Vagina (tissue), 2 donors: ENCODE results near the gene MYH9.
"Not testable (repeated sequence)": the region's sequence is repeated elsewhere in the genome, so short reads cannot be mapped to it uniquely, and the experiment has no call there.

Experiments
- POLR2A ChIP-seq, 2 donors: fragments of 450-650 bp; IDR thresholded peaks; one replicate each; pipeline ENCODE4 v1.6.1; 2017; ENCODE audit warnings: antibody characterized with exemption in 2 of 2, mild to moderate bottlenecking in 2 of 2, moderate library complexity in 2 of 2
- POLR2AphosphoS5 ChIP-seq, 2 donors: sonication (generic); formaldehyde crosslinking; IDR thresholded peaks; one replicate each; pipeline ENCODE4 v1.9.0; 2017; ENCODE audit warnings: antibody characterized with exemption in 2 of 2, mild to moderate bottlenecking in 2 of 2, low read depth in 1 of 2; ENCODE audit not compliant: insufficient read depth in 1 of 2
- TF ChIP-seq, protein P1 (sequence below), 3 experiments: fragments of 450-650 bp in 2 of 3; fragments of 200-600 bp in 1 of 3; sonication (generic) in 1 of 3; IDR thresholded peaks; one replicate each; pipeline ENCODE4 v1.5.1; 2017 to 2019; ENCODE audit warnings: antibody characterized with exemption in 3 of 3, mild to moderate bottlenecking in 2 of 3, moderate library complexity in 2 of 3

DNA sequence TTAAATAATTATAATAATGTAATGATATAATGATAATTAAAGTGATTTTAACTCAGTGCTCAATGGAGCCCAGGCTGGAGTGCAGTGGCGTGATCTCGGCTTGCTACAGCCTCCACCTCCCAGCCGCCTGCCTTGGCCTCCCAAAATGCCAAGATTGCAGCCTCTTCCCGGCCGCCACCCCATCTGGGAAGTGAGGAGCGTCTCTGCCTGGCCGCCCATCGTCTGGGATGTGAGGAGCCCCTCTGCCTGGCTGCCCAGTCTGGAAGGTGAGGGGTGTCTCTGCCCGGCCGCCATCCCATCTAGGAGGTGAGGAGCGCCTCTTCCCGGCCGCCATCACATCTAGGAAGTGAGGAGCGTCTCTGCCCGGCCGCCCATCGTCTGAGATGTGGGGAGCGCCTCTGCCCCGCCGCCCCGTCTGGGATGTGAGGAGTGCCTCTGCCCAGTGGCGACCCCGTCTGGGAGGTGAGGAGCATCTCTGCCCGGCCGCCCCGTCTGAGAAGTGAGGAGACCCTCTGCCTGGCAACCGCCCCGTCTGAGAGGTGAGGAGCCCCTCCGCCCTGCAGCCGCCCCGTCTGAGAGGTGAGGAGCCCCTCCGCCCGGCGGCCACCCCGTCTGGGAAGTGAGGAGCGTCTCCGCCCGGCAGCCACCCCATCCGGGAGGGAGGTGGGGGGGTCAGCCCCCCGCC, 97.2 kb downstream of the MYH9 start:
- TF ChIP-seq POLR2A (IDR thresholded peaks at IDR 0.05); POLR2AphosphoS5 (IDR thresholded peaks at IDR 0.05; ENCODE audit: insufficient read depth in 1 of 2, low read depth in 1 of 2): not testable (repeated sequence)
- TF ChIP-seq, protein P1, sequence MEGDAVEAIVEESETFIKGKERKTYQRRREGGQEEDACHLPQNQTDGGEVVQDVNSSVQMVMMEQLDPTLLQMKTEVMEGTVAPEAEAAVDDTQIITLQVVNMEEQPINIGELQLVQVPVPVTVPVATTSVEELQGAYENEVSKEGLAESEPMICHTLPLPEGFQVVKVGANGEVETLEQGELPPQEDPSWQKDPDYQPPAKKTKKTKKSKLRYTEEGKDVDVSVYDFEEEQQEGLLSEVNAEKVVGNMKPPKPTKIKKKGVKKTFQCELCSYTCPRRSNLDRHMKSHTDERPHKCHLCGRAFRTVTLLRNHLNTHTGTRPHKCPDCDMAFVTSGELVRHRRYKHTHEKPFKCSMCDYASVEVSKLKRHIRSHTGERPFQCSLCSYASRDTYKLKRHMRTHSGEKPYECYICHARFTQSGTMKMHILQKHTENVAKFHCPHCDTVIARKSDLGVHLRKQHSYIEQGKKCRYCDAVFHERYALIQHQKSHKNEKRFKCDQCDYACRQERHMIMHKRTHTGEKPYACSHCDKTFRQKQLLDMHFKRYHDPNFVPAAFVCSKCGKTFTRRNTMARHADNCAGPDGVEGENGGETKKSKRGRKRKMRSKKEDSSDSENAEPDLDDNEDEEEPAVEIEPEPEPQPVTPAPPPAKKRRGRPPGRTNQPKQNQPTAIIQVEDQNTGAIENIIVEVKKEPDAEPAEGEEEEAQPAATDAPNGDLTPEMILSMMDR (IDR thresholded peaks at IDR 0.05) = not testable (repeated sequence)
